Naive thymus-derived CD4-positive, alpha-beta T cell (primary cell): ENCODE measurements around the gene OSM. TPM values are rescaled to one million over a fixed set of nuclear protein-coding genes. Genes with fewer than 3 reads are reported as not detected.
"Not testable (repeated sequence)": the region's sequence is repeated elsewhere in the genome, so short reads cannot be mapped to it uniquely, and the experiment has no call there.

Source experiments
- ATAC-seq: fragments of 150-1000 bp; cut with Tn5 transposase; 2 replicates; pipeline ENCODE4 v1.10.0; 2021; ENCODE audit warnings: mild to moderate bottlenecking, moderate library complexity
- CTCF ChIA-PET: fragments of 350-600 bp; sonication (Branson Sonifier 250); formaldehyde crosslinking; loops from one replicate; lab custom pipeline; 2021; ENCODE audit warnings: antibody characterized with exemption; lab: Charles Lee
- POLR2A ChIA-PET: fragments of 350-600 bp; sonication (Branson Sonifier 250); formaldehyde crosslinking; loops from one replicate; lab custom pipeline; 2021; ENCODE audit warnings: antibody characterized with exemption, inconsistent platforms; lab: Charles Lee
- DNase-seq, 9 donors: peaks; one replicate each; pipeline versions ENCODE4 v3.0.0 to v3.0.0-alpha.2; 2020 to 2022; ENCODE audit warnings: mixed read lengths in 1 of 9
- H3K27ac ChIP-seq: one replicate; pipeline ENCODE4 v1.7.0; 2013; ENCODE audit warnings: mild to moderate bottlenecking, low read depth, low read length, moderate library complexity
- H3K27me3 ChIP-seq, 2 donors: one replicate each; pipeline ENCODE4 v1.7.0; 2013; ENCODE audit warnings: low read length in 2 of 2, mild to moderate bottlenecking in 2 of 2, moderate library complexity in 2 of 2; ENCODE audit not compliant: control insufficient read depth in 2 of 2, insufficient read depth in 2 of 2
- H3K36me3 ChIP-seq, 3 experiments: 1 replicate in 2 of 3; 2 replicates in 1 of 3; pipeline ENCODE4 v1.7.0; 2013; ENCODE audit warnings: low read length in 3 of 3, mild to moderate bottlenecking in 3 of 3, moderate library complexity in 1 of 3; ENCODE audit not compliant: insufficient read depth in 3 of 3, control insufficient read depth in 2 of 3
- H3K4me1 ChIP-seq, 2 donors: one replicate each; pipeline ENCODE4 v1.7.0; 2013; ENCODE audit warnings: low read length in 2 of 2, mild to moderate bottlenecking in 2 of 2, moderate library complexity in 1 of 2; ENCODE audit not compliant: control insufficient read depth in 2 of 2, insufficient read depth in 2 of 2
- H3K4me3 ChIP-seq: 2 replicates; pipeline ENCODE4 v1.7.0; 2013; ENCODE audit warnings: mild to moderate bottlenecking, low read length
- H3K9me3 ChIP-seq, 3 experiments: 1 replicate in 2 of 3; 2 replicates in 1 of 3; pipeline ENCODE4 v1.7.0; 2013; ENCODE audit warnings: low read length in 3 of 3; ENCODE audit not compliant: control insufficient read depth in 2 of 3
- H3K27ac Mint-ChIP-seq, 9 donors: one replicate each; pipeline ENCODE4 v1.8.0; 2020 to 2022; ENCODE audit warnings: mixed read lengths in 9 of 9, mild to moderate bottlenecking in 8 of 9, moderate library complexity in 5 of 9, inconsistent platforms in 2 of 9
- H3K27me3 Mint-ChIP-seq, 5 donors: one replicate each; pipeline ENCODE4 v1.8.0; 2021 to 2022; ENCODE audit warnings: mixed read lengths in 5 of 5, mild to moderate bottlenecking in 1 of 5
- H3K36me3 Mint-ChIP-seq, 5 donors: one replicate each; pipeline ENCODE4 v1.8.0; 2020 to 2022; ENCODE audit warnings: mixed read lengths in 5 of 5, mild to moderate bottlenecking in 3 of 5, inconsistent platforms in 1 of 5
- H3K4me1 Mint-ChIP-seq, 7 donors: one replicate each; pipeline ENCODE4 v1.8.0; 2020 to 2022; ENCODE audit warnings: mixed read lengths in 7 of 7, mild to moderate bottlenecking in 3 of 7, inconsistent platforms in 1 of 7
- H3K4me3 Mint-ChIP-seq, 10 donors: one replicate each; pipeline ENCODE4 v1.8.0; 2020 to 2022; ENCODE audit warnings: mild to moderate bottlenecking in 10 of 10, mixed read lengths in 10 of 10, moderate library complexity in 6 of 10, inconsistent platforms in 2 of 10
- H3K9me3 Mint-ChIP-seq, 11 donors: one replicate each; pipeline ENCODE4 v1.8.0; 2020 to 2022; ENCODE audit warnings: mixed read lengths in 11 of 11, mild to moderate bottlenecking in 4 of 11, inconsistent platforms in 1 of 11, moderate library complexity in 1 of 11
- intact Hi-C, 2 donors: fragments of 100-400 bp; cut with micrococcal nuclease; formaldehyde crosslinking; loops; one replicate each; pipeline ENCODE4 v1.15.1; 2023
- polyA plus RNA-seq, 2 donors: library from polyadenylated mRNA; unstranded; fragments of 300-500 nt; fragmentation: Illumina TruSeq; gene quantifications; one replicate each; pipeline ENCODE4 v1.2.3, GENCODE V29; 2021
- total RNA-seq, 6 experiments: library from RNA in 5 of 6; stranded (reverse) in 5 of 6; gene quantifications; 1 replicate in 5 of 6; 2 replicates in 1 of 6; pipeline ENCODE4 v1.2.3 and lab custom pipeline; 2021 to 2026

The OSM gene
- total and polyA plus RNA-seq, 7 experiments from 2014 or later = 0.49 to 158 (median 6.3) TPM

DNA sequence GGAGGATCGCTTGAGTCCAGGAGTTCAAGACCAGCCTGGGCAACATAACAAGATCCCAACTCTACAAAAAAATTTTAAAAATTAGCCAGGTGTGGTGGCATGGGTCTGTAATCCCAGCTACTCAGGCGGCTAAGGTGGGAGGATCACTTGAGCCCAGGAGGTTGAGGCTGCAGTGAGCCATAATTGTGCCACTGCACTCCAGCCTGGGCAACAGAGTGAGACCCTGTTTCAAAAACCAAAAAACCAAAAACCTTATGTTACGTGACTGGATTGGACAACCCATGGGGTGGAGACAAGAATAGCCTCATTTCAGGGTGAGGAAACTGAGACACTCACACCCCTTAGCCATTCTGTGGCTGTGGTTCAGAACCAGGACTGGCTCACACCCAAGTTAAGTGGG, 50.4 kb downstream of the OSM start:
- DNase-seq, H3K27me3 ChIP-seq, H3K27me3 Mint-ChIP-seq, POLR2A ChIA-PET, H3K9me3 Mint-ChIP-seq, H3K4me3 Mint-ChIP-seq, ATAC-seq, intact Hi-C loops, H3K4me3 ChIP-seq, CTCF ChIA-PET, H3K36me3 ChIP-seq, H3K27ac ChIP-seq, H3K9me3 ChIP-seq, H3K36me3 Mint-ChIP-seq: not testable (repeated sequence)
- peaks cover 17 to 22% of the 10 kb centered on the region in 2 donors for H3K4me1 ChIP-seq
- H3K27ac Mint-ChIP-seq = peak overlapping the region in 2 of 9 donors; percentile 57 to 66
- H3K4me1 Mint-ChIP-seq = peaks cover 32 to 77% (median 43%) of the 10 kb centered on the region in 7 donors

DNA sequence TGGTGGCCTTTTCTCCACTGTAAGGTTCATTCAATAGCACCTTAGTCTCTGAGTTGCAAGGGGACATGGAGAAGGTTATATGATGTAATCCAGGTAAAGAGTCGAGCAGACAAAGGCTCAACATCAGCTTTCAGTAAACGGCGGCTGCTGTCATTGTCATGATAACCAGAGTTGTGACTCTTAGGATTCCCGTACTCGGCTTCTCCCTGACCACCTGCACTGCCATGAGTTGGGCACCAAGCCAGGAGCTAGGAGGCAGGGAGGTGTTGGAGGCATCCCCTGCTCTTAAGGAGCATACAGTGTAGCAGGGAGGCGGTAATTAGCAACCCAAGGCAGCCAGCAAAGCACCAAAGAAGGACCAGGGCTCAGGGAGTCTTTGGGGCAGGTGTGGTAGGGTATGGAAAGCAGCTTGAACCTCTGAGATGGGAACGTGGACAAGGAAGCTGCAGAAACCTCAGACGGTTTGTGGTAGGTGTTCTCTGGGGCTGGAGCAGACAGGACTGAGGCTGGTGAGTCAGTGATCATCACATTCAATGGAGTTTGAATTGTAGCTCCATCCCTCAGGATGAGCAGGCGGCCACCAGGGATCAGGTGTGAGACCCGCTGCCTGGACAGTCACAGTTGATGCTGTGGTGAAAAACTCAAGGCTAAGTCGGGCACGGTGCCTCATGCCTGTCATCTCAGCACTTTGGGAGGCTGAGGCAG, 51.8 kb downstream of the OSM start:
- CTCF ChIA-PET = no interaction called here
- no peak overlapping the region for H3K27ac ChIP-seq
- Mint-ChIP-seq H3K4me1 (peaks cover 17 to 63% (median 29%) of the 10 kb centered on the region in 7 donors), H3K4me3 (peak overlapping the region in 1 of 10 donors; percentile 13), H3K27me3 (no peaks in the 10 kb centered on the region), H3K36me3 (peaks cover 0 to 2% (median 0%) of the 10 kb centered on the region in 5 donors), H3K27ac (peak overlapping the region in 2 of 9 donors; percentile 25 to 82), H3K9me3 (peaks cover 0 to 3% (median 0%) of the 10 kb centered on the region in 11 donors)
- H3K27me3 ChIP-seq = no peaks in the 10 kb centered on the region
- no peaks in the 10 kb centered on the region for H3K36me3 ChIP-seq
- intact Hi-C loops = no loop called here
- peaks cover 3 to 9% of the 10 kb centered on the region in 2 donors for H3K4me1 ChIP-seq
- no peak for ATAC-seq
- H3K4me3 ChIP-seq = no peak overlapping the region
- DNase-seq = no peak
- no peaks in the 10 kb centered on the region for H3K9me3 ChIP-seq
- POLR2A ChIA-PET = interaction anchor here (1.2 kb wide), 1 partner anchor 15 kb away, joined by 3 read pairs; no protein-coding TSS in a partner anchor

DNA sequence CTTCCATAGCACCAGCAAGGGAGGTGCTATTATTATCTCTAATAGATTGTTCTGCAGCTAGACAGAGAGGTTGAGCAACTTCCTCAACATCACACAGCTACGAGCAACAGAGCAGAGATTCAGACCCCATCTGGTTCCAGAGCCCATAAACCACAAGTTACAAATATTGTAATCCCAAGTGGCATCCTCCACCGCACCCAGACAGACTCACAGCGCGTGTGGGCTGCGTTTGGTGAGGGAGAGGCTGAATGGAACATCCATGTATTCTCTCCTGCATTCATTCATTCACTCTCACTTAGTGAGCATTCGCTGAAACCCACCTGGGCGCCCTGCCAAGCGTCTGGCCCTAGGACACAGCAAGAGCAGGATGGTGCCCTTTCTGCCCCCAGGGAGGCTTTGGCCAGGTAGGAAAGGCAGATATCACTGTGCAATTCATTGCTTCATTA, 53.6 kb downstream of the OSM start:
- POLR2A ChIA-PET = no interaction called here
- Mint-ChIP-seq H3K36me3 (no peaks in the 10 kb centered on the region), H3K4me1 (peaks cover 12 to 61% (median 23%) of the 10 kb centered on the region in 7 donors), H3K27me3 (no peaks in the 10 kb centered on the region), H3K9me3 (peaks cover 0 to 1% (median 0%) of the 10 kb centered on the region in 11 donors), H3K4me3 (peak overlapping the region in 1 of 10 donors; percentile 8), H3K27ac (peak overlapping the region in 1 of 9 donors; percentile 82)
- Histone ChIP-seq H3K36me3 (no peaks in the 10 kb centered on the region), H3K9me3 (no peaks in the 10 kb centered on the region), H3K4me3 (no peak overlapping the region), H3K27me3 (no peaks in the 10 kb centered on the region), H3K4me1 (no peaks in the 10 kb centered on the region), H3K27ac (no peak overlapping the region)
- DNase-seq = no peak
- intact Hi-C loops = no loop called here
- peak; percentile 69 for ATAC-seq
- CTCF ChIA-PET = interaction anchor here (1.0 kb wide), 1 partner anchor 11 kb away, joined by 5 read pairs; no protein-coding TSS in a partner anchor

Other genes starting within 250 kb of the OSM start
- under 1 TPM in 1 of 5 experiments, not detected in 4; 0.34 TPM for gene HORMAD2, start 186.4 kb downstream of the OSM start, total RNA-seq
- gene HORMAD2, start 186.4 kb downstream of the OSM start, polyA plus RNA-seq = not detected
- 100 to 1,000 TPM in 1 of 5 experiments, under 1 TPM in 2, not detected in 2; 0.64 to 260 (median 0.98) TPM for gene LIF, start 20.1 kb downstream of the OSM start, total RNA-seq
- not detected for gene LIF, start 20.1 kb downstream of the OSM start, polyA plus RNA-seq
- 10 to 100 TPM; 12.4 to 21.3 (median 17.9) TPM for gene CASTOR1, start 22.7 kb upstream of the OSM start, total RNA-seq
- 10 to 100 TPM; 19.0 to 43.0 TPM for gene CASTOR1, start 22.7 kb upstream of the OSM start, polyA plus RNA-seq
- 10 to 100 TPM; 47.2 to 73.8 (median 70.9) TPM for gene TBC1D10A, start 60.1 kb upstream of the OSM start, total RNA-seq
- 10 to 100 TPM; 62.6 to 84.7 TPM for gene TBC1D10A, start 60.1 kb upstream of the OSM start, polyA plus RNA-seq
- gene SF3A1, start 90.0 kb upstream of the OSM start, total RNA-seq = 100 to 1,000 TPM; 267 to 341 (median 284) TPM
- 100 to 1,000 TPM in 1 of 2 donors, 10 to 100 TPM in 1; 83.2 to 115 TPM for gene SF3A1, start 90.0 kb upstream of the OSM start, polyA plus RNA-seq
- 1 to 10 TPM; 1.8 to 6.9 (median 3.2) TPM for gene CCDC157, start 90.2 kb upstream of the OSM start, total RNA-seq
- gene CCDC157, start 90.2 kb upstream of the OSM start, polyA plus RNA-seq = 1 to 10 TPM; 1.4 to 2.1 TPM
- gene RNF215, start 120.6 kb upstream of the OSM start, total RNA-seq = 10 to 100 TPM in 1 of 5 experiments, 1 to 10 TPM in 4; 4.3 to 10.8 (median 5.3) TPM
- 1 to 10 TPM in 1 of 2 donors, under 1 TPM in 1; 0.08 to 1.1 TPM for gene RNF215, start 120.6 kb upstream of the OSM start, polyA plus RNA-seq
- 100 to 1,000 TPM in 1 of 5 experiments, 10 to 100 TPM in 4; 10.7 to 147 (median 16.5) TPM for gene SEC14L2, start 130.2 kb upstream of the OSM start, total RNA-seq
- gene SEC14L2, start 130.2 kb upstream of the OSM start, polyA plus RNA-seq = 10 to 100 TPM; 12.7 to 20.7 TPM
- gene MTFP1, start 158.9 kb upstream of the OSM start, total RNA-seq = 10 to 100 TPM; 10.2 to 68.2 (median 23.6) TPM
- gene MTFP1, start 158.9 kb upstream of the OSM start, polyA plus RNA-seq = 10 to 100 TPM; 26.7 to 30.4 TPM
- not detected for gene SEC14L3, start 205.2 kb upstream of the OSM start, total RNA-seq
- not detected for gene SEC14L3, start 205.2 kb upstream of the OSM start, polyA plus RNA-seq
- gene SEC14L4, start 238.8 kb upstream of the OSM start, total RNA-seq = not detected
- not detected for gene SEC14L4, start 238.8 kb upstream of the OSM start, polyA plus RNA-seq